Skeletal muscle cell (primary cell): Measurements from ENCODE around the gene TUB.

Experiments
- DNase-seq: peaks from one replicate; pipeline ENCODE4 v3.0.0-alpha.2; 2010; ENCODE audit warnings: low read depth
- H3K4me3 ChIP-seq: 2 replicates; pipeline ENCODE4 v1.5.1; 2011; ENCODE audit warnings: low read depth, mild to moderate bottlenecking, control low read depth, low read length, moderate library complexity

The TUB gene

DNA sequence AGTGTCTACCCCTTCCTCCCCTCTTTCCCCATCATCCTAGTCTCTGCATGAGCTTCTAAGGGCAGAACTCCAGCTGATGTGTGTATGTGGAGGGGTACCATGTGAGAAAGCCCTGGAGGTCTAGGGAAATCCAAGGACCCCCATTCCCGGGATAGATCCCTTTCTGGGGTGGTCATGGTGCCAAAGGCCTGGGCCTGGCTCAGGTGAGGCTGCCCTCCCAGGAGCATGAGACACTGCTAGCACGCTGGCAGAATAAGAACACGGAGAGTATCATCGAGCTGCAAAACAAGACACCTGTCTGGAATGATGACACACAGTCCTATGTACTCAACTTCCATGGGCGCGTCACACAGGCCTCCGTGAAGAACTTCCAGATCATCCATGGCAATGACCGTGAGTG is 19.6 kb downstream of the TUB start:
- no peak for DNase-seq
- no peak overlapping the region for H3K4me3 ChIP-seq

DNA sequence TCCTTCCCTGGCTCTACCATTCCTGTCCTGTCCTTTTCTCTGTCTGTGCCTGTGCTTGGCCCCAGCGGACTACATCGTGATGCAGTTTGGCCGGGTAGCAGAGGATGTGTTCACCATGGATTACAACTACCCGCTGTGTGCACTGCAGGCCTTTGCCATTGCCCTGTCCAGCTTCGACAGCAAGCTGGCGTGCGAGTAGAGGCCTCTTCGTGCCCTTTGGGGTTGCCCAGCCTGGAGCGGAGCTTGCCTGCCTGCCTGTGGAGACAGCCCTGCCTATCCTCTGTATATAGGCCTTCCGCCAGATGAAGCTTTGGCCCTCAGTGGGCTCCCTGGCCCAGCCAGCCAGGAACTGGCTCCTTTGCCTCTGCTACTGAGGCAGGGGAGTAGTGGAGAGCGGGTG is 20.4 kb downstream of the TUB start:
- no peak overlapping the region for H3K4me3 ChIP-seq
- DNase-seq, result no peak

DNA sequence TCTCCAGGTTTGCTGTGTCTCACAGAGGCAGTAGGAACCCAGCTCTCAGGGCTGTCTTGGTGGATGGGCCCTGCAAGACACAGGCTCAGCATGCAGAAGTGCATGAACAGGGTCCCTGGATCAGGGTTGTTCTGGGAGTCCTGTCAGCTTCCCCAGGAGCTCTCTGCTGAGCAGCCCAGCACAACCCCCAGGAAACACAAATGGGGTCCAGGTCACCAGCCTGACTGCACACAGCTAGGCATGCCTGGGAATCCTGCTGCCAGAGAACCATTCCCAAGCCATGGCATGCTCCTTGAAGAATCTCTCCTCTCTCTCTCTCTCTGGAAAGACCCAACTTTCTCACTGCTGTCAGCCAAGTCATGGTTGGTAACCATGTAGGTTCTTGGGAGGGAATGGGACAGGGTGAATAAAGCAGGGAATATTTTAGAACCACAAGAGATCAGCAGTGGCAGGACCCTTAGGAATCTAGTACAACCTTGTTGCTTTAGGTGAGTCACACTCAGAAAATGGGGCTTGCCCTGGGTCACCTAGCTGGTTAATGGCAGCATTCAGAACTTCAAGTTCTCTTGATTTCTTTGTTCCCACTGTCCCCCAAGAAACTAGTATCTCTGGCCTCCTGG is 21.4 kb downstream of the TUB start:
- DNase-seq, result no peak

GRCh38 chr11:8102965-8103364 is 22.0 kb downstream of the TUB start:
- H3K4me3 ChIP-seq, result no peak overlapping the region
- DNase-seq, result no peak

More for the DNA sequence above, 21.4 kb downstream of the TUB start:
- H3K4me3 ChIP-seq, result no peak overlapping the region

GRCh38 chr11:8103909-8104308 is 22.9 kb downstream of the TUB start:
- no peak overlapping the region for H3K4me3 ChIP-seq
- no peak for DNase-seq

DNA sequence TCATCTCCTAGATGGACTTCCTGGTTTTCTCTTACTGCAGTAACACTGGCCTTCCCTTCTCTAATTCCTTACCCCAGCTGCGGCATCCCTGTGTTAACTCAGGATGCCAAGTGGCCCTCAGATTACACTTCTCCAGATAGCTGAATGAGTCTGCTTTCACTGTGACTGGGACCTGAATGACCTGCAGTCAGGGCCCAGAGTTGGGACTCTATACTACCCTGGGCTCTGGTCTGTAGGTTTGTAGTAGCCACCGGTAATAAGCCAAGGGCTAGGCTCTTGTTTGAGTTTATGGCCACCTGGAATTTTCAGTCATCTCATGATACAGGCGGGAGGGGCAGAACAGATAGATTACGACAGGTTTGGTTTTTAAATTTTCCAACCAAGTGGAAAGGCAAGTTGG is 24.1 kb downstream of the TUB start:
- DNase-seq, result no peak
- H3K4me3 ChIP-seq, result no peak overlapping the region

DNA sequence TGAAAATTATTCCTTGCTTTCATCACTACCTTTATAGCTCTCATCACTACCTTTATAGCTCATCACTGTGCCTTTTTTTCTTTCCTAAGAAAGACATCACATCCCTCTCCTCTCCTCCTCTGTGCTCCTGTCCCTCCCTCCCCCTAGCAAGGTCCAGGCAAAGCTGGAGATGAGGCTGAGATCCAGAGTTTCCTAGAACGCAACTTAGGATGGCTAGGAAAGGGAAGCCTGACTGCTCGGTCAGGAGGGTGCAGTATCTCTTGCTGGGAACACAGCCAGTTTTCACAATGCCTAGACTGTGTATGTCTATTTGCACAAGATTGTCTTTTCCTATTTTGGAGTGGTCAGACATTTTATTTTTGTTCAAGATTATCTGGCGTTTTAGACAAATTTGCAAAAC is 24.7 kb downstream of the TUB start:
- no peak for DNase-seq

GRCh38 chr11:8106679-8107078 is 25.7 kb downstream of the TUB start:
- DNase-seq, result no peak
- H3K4me3 ChIP-seq, result no peak overlapping the region

More for the DNA sequence above, 24.7 kb downstream of the TUB start:
- H3K4me3 ChIP-seq, result no peak overlapping the region

DNA sequence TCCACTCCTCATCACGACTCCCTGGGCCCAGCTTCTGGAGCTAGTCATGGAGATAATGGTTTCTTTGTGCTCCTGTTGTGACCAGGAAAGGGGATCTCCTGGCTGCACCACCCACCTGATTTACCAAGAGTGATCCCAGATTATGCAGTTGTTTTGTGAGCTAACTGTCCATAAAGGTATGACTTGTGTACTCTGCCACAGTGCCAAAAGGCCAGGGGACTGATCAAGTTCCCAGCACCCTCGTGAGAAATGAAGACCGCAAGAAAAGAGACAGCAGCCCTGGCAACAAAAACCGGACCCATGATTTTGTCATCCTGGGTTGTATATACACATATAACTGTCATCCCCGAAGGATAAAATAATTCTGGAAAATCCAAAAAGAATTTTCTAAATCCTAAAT is 26.6 kb downstream of the TUB start:
- no peak overlapping the region for H3K4me3 ChIP-seq
- DNase-seq, result no peak

DNA sequence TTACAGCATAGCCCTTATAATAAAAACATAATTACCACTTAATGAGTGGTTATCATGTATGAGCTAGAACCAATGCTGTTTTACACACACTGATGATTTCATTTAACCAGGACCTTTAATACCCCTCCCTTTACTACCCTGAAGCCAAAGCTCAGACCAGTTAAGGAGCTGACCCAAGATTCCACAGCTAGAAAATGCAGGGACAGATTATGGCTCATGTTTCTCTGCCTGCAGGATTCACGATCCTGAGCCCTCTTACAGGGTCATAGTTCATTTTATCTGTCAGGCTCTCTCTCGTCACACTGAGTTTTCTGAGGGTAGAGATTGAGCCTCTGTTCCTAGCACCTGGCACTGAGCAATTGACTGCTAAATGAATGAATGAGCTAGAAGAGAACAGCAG is 27.4 kb downstream of the TUB start:
- no peak overlapping the region for H3K4me3 ChIP-seq
- no peak for DNase-seq

GRCh38 chr11:8109675-8110074 is 28.7 kb downstream of the TUB start:
- no peak overlapping the region for H3K4me3 ChIP-seq
- no peak for DNase-seq

DNA sequence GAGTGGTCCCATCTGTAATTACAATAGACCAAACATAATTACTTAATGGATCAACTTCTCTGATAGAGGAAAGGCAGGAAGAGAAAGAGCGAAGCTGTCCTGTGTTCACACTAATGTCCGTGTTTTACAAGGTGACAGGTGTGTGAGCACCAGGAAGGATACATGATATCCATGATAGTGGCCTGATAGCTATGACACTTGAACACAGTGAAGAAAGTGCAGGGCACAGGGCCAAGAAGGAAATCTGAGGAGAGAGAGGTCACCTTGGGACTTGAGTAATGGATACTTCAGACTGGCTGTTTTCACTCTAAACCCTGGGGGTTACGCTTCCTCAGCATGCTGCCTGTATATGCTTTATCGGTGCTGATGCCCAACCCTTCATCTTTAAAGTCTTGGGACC is 29.4 kb downstream of the TUB start:
- no peak overlapping the region for H3K4me3 ChIP-seq
- DNase-seq, result no peak

- DNase-seq, result no peak
- no peak overlapping the region for H3K4me3 ChIP-seq
These were observed 30.6 kb downstream of the TUB start for GRCh38 chr11:8111636-8112035.

DNA sequence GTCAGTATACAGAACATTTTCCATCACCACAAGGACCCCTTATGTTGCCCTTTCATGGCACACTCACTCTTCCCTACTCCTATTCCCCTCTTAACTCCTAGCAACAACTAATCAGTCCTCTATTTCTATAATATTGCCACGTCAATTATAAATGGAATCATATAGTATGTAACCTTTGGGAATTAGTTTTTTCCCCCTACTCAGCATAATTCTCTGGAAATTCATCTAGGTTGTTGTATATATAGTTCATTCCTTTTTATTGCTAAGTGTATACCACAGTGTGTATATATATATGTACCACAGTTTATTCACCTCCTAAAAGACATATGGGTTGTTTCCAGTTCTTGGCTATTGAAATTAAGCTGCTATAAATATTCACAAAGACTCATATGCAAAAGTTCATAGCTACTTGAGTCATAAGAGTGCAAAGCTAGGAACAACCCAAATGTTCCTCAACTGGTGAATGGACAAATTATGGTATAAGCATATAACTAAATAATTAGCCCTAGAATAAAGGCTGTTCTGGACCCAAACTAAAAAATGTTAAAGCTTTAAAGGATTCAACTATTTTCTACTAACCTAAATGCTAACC is 41.3 kb downstream of the TUB start:
- no peak for DNase-seq
- no peak overlapping the region for H3K4me3 ChIP-seq

DNA sequence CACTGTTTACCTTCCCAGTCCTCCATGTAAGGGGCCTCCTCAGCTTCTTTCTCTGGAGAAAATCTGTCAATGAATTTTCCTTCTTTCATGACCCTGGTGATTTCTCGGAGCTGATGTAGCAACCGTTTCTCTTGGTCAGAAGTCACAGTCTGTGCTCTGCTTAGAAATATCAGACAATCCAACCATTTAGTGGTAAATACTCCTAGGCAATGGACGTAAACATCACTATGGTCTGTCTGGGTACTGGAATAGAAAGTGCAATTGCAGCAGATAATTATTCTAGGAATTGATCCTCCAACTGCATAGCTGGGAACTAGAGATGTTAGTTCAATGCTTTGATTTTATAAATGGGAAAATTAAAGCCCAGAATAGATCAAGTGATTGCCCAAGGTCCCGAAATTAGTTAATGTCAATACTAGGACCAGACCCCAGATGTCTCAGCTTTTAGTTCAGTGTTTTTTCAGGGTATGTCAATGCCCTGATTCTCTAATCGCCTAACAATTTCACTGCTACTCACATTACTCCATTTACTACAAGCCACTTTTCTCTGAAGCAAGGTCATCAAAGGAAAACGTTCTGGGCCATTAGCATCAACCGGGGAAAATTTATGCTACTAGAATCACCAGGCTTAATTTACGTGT is 45.8 kb downstream of the TUB start:
- no peak overlapping the region for H3K4me3 ChIP-seq
- DNase-seq, result no peak

- no peak overlapping the region for H3K4me3 ChIP-seq
- DNase-seq, result no peak
These were observed 46.4 kb downstream of the TUB start for GRCh38 chr11:8127447-8127846.

DNA sequence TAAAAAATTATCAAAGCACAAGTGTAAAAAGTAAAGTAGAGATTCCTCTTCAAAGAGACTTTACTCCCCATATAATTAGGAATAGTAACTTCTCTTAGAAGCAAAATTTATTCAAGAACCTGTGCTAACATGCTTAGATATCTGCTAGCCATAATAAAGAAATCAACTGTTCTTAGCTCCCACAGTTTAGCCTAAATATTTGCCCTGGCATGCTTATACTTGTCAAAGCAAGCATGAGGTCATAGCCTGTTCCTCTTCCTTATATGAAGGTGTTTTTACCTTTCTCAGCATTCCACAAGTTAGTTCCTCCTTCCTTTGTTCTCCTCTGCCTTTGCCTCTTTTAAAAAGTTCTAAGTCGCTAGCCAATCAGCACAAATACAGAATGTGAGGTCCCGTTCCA is 57.5 kb downstream of the TUB start:
- no peak overlapping the region for H3K4me3 ChIP-seq
- no peak for DNase-seq

DNA sequence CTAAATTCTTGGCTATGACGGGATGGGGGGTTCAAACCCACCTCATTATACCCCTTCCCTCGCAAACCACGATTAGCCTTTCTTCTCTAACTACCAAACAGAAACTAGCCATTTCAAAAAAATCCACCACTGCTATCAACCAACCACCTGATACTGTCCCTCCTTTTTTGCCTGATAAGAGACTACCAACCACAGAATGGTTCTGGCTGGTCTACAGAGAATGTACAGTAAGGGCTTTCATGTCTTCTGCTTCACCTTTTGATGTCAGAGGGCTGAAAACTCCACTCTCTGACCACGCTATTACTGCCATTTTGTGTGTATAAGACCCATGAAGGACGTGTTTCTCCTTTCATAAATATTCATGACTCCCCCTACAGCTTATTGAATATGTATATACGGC is 68.7 kb downstream of the TUB start:
- no peak for DNase-seq
- H3K4me3 ChIP-seq, result no peak overlapping the region
